HCT116 (cell line): ENCODE results near the gene HAP1. TPM values are rescaled to one million over a fixed set of nuclear protein-coding genes. Genes with fewer than 3 reads are reported as not detected.

Source experiments
- ATAC-seq: fragments of 200-7000 bp; cut with Tn5 transposase; 2 replicates; pipeline ENCODE4 v1.9.1; 2020; ENCODE audit warnings: mild to moderate bottlenecking, moderate library complexity
- BruUV-seq: library from RNA; stranded (reverse); fragments of 400-500 nt; replicated peaks from 2 replicates; lab custom pipeline; 2021; lab: Mats Ljungman, UMichigan
- CTCF ChIA-PET: fragments of 300-600 bp; sonication (Branson Sonifier 250); formaldehyde crosslinking; loops from one replicate; lab custom pipeline; 2021; ENCODE audit warnings: antibody characterized with exemption; lab: Charles Lee
- POLR2A ChIA-PET: fragments of 300-600, 350-600 bp; sonication (Branson Sonifier 250); formaldehyde crosslinking; loops from one replicate; lab custom pipeline; 2021; ENCODE audit warnings: antibody characterized with exemption; lab: Charles Lee
- RAD21 ChIA-PET, 2 experiments: fragments of 300-600 bp; sonication (Branson Sonifier 250); formaldehyde crosslinking; loops; one replicate each; lab custom pipeline; 2023; ENCODE audit warnings: low total read pairs in 2 of 2; ENCODE audit not compliant: uncharacterized antibody in 2 of 2, unreplicated experiment in 2 of 2, low non-redundant PET in 1 of 2; lab: Charles Lee
- DNase-seq: peaks from one replicate; pipeline ENCODE4 v3.0.0-alpha.2; 2010; ENCODE audit warnings: low read depth, low spot score
- H2AFZ ChIP-seq: fragments of 200-600 bp; shearing (Covaris generic), sonication (generic); 2 replicates; pipeline ENCODE4 v1.6.1; 2017; ENCODE audit warnings: low read depth, mixed run types, mixed read lengths, antibody characterized with exemption, low read length; ENCODE audit not compliant: poor library complexity, severe bottlenecking
- H3K27ac ChIP-seq: 2 replicates; pipeline ENCODE4 v1.5.1; 2012; ENCODE audit warnings: low read depth, low read length
- H3K27me3 ChIP-seq: fragments of 200-600 bp; sonication (generic); 2 replicates; pipeline ENCODE4 v1.6.1; 2016; ENCODE audit warnings: mixed run types, low read length, mixed read lengths; ENCODE audit not compliant: insufficient read depth
- H3K36me3 ChIP-seq, 2 experiments: fragments of 200-500 bp in 1 of 2; fragments of 200-600 bp in 1 of 2; sonication (Bioruptor generic) in 1 of 2; sonication (generic) in 1 of 2; 2 replicates each; pipeline versions ENCODE4 v1.5.1 to v1.6.1; 2014 to 2016; ENCODE audit warnings: low read length in 2 of 2, inconsistent platforms in 1 of 2, mixed read lengths in 1 of 2, mixed run types in 1 of 2; ENCODE audit not compliant: insufficient read depth in 2 of 2, control insufficient read depth in 1 of 2
- H3K4me1 ChIP-seq, 2 experiments: fragments of 200-600 bp in 1 of 2; sonication (generic) in 1 of 2; 2 replicates each; pipeline versions ENCODE4 v1.5.1 to v1.6.1; 2012 to 2017; ENCODE audit warnings: low read length in 2 of 2, inconsistent platforms in 1 of 2, mild to moderate bottlenecking in 1 of 2, mixed read lengths in 1 of 2, mixed run types in 1 of 2, moderate library complexity in 1 of 2; ENCODE audit not compliant: insufficient read depth in 2 of 2, control insufficient read depth in 1 of 2
- H3K4me2 ChIP-seq: fragments of 200-600 bp; sonication (generic); 2 replicates; pipeline ENCODE4 v1.6.1; 2017; ENCODE audit warnings: mixed run types, low read length, mixed read lengths
- H3K4me3 ChIP-seq, 2 experiments: fragments of 200-600 bp in 1 of 2; sonication (generic) in 1 of 2; replicated peaks in 1 of 2; 2 replicates each; pipeline ENCODE4 v1.5.1; 2011 to 2016; ENCODE audit warnings: low read length in 2 of 2, control low read depth in 1 of 2, low read depth in 1 of 2, mild to moderate bottlenecking in 1 of 2, mixed read lengths in 1 of 2, mixed run types in 1 of 2
- H3K79me2 ChIP-seq: fragments of 200-600 bp; sonication (generic); 2 replicates; pipeline ENCODE4 v1.6.1; 2017; ENCODE audit warnings: mild to moderate bottlenecking, mixed run types, low read length, moderate library complexity, mixed read lengths; ENCODE audit not compliant: insufficient read depth
- H3K9ac ChIP-seq: fragments of 200-600 bp; sonication (generic); 2 replicates; pipeline ENCODE4 v1.6.1; 2016; ENCODE audit warnings: low read length, mixed read lengths
- H3K9me2 ChIP-seq: fragments of 200-600 bp; sonication (generic), shearing (Covaris generic); 2 replicates; pipeline ENCODE4 v1.6.1; 2017; ENCODE audit warnings: mixed run types, mild to moderate bottlenecking, moderate library complexity; ENCODE audit not compliant: insufficient read depth
- H3K9me3 ChIP-seq, 2 experiments: fragments of 200-500 bp in 1 of 2; fragments of 200-600 bp in 1 of 2; sonication (Bioruptor generic) in 1 of 2; sonication (generic) in 1 of 2; 2 replicates each; pipeline ENCODE4 v1.6.1; 2014 to 2017; ENCODE audit warnings: low read length in 2 of 2, mixed read lengths in 2 of 2, inconsistent platforms in 1 of 2, low read depth in 1 of 2, mild to moderate bottlenecking in 1 of 2, mixed run types in 1 of 2, moderate library complexity in 1 of 2; ENCODE audit not compliant: control insufficient read depth in 1 of 2, insufficient read depth in 1 of 2
- H4K20me1 ChIP-seq: fragments of 200-600 bp; sonication (generic), shearing (Covaris generic); 2 replicates; pipeline ENCODE4 v1.6.1; 2017; ENCODE audit warnings: mixed run types, mild to moderate bottlenecking, moderate library complexity; ENCODE audit not compliant: insufficient read depth
- ATF3 ChIP-seq: IDR thresholded peaks from 2 replicates; pipeline ENCODE4 v1.6.1; 2012
- CBX3 ChIP-seq: IDR thresholded peaks from 2 replicates; pipeline ENCODE4 v1.6.1; 2012; ENCODE audit warnings: low read depth
- CEBPB ChIP-seq: IDR thresholded peaks from 2 replicates; pipeline ENCODE4 v1.6.1; 2012; ENCODE audit warnings: low read depth
- EGR1 ChIP-seq: IDR thresholded peaks from 2 replicates; pipeline ENCODE4 v1.6.1; 2012; ENCODE audit warnings: low read depth
- ELF1 ChIP-seq: IDR thresholded peaks from 2 replicates; pipeline ENCODE4 v1.6.1; 2012; ENCODE audit warnings: low read depth, borderline replicate concordance
- EZH2 ChIP-seq: fragments of 200-600 bp; sonication (generic); IDR thresholded peaks from 2 replicates; pipeline ENCODE4 v1.6.1; 2017; ENCODE audit warnings: antibody characterized with exemption, mixed run types
- EZH2phosphoT487 ChIP-seq: fragments of 200-600 bp; IDR thresholded peaks from 2 replicates; pipeline ENCODE4 v1.6.1; 2018; ENCODE audit warnings: antibody characterized with exemption, borderline replicate concordance
- FOSL1 ChIP-seq: IDR thresholded peaks from 2 replicates; pipeline ENCODE4 v1.6.1; 2012; ENCODE audit warnings: low read depth
- JUND ChIP-seq: IDR thresholded peaks from 2 replicates; pipeline ENCODE4 v1.6.1; 2012
- MAX ChIP-seq: IDR thresholded peaks from 2 replicates; pipeline ENCODE4 v1.6.1; 2012
- POLR2A ChIP-seq: IDR thresholded peaks from 2 replicates; pipeline ENCODE4 v1.7.0; 2011; ENCODE audit warnings: borderline replicate concordance; ENCODE audit not compliant: insufficient read depth, insufficient read length; ENCODE audit errors: extremely low read depth
- POLR2AphosphoS5 ChIP-seq: IDR thresholded peaks from 2 replicates; pipeline ENCODE4 v1.6.1; 2011; ENCODE audit warnings: mild to moderate bottlenecking, low read depth, low read length, moderate library complexity
- RAD21 ChIP-seq: IDR thresholded peaks from 2 replicates; pipeline ENCODE4 v1.6.1; 2012; ENCODE audit warnings: low read depth, mild to moderate bottlenecking
- REST ChIP-seq: IDR thresholded peaks from 2 replicates; pipeline ENCODE4 v1.6.1; 2012; ENCODE audit warnings: low read depth
- SIN3A ChIP-seq: IDR thresholded peaks from 2 replicates; pipeline ENCODE4 v1.6.1; 2012; ENCODE audit warnings: low read depth
- SP1 ChIP-seq: IDR thresholded peaks from 2 replicates; pipeline ENCODE4 v1.6.1; 2012; ENCODE audit warnings: low read depth
- SRF ChIP-seq: IDR thresholded peaks from 2 replicates; pipeline ENCODE4 v1.6.1; 2012; ENCODE audit warnings: low read depth
- TCF7L2 ChIP-seq: IDR thresholded peaks from 2 replicates; pipeline ENCODE4 v1.7.0; 2011; ENCODE audit warnings: borderline replicate concordance, inconsistent platforms; ENCODE audit not compliant: insufficient read depth, insufficient read length; ENCODE audit errors: extremely low read depth
- YY1 ChIP-seq: IDR thresholded peaks from 2 replicates; pipeline ENCODE4 v1.6.1; 2011; ENCODE audit warnings: low read length, low read depth, moderate library complexity, mild to moderate bottlenecking; ENCODE audit not compliant: insufficient replicate concordance; ENCODE audit errors: extremely low read depth
- ZBTB33 ChIP-seq: IDR thresholded peaks from 2 replicates; pipeline ENCODE4 v1.6.1; 2011; ENCODE audit warnings: mild to moderate bottlenecking, low read length, moderate library complexity; ENCODE audit not compliant: insufficient replicate concordance; ENCODE audit errors: extremely low read depth
- ZFX ChIP-seq: fragments of 450-650 bp; IDR thresholded peaks from 2 replicates; pipeline ENCODE4 v1.6.1; 2017
- ZNF274 ChIP-seq: fragments of 200-500 bp; sonication (Bioruptor generic); IDR thresholded peaks from 2 replicates; pipeline ENCODE4 v1.6.1; 2014; ENCODE audit warnings: mild to moderate bottlenecking, low read depth, low read length, inconsistent platforms
- intact Hi-C: fragments of 100-400 bp; cut with micrococcal nuclease; formaldehyde crosslinking; loops from 2 replicates; pipeline ENCODE4 v1.10.0; 2022
- total RNA-seq: library from RNA; stranded (reverse); gene quantifications from one replicate; pipeline ENCODE4 v1.2.1, GENCODE V29; 2021; ENCODE audit not compliant: unreplicated experiment

Gene HAP1
- total RNA-seq, 1 experiment from 2014 or later: 3.4 TPM

- H3K27ac ChIP-seq: peak overlapping the region; percentile 67
- H3K9me3 ChIP-seq: peaks cover 0 to 5% of the 10 kb centered on the region in 2 experiments; a peak in 1 of 4 replicates
- peak overlapping the region; percentile 57 for H3K4me2 ChIP-seq
- H4K20me1 ChIP-seq: no peaks in the 10 kb centered on the region
- POLR2A ChIA-PET: interaction anchor here (1.2 to 5.7 kb wide), 7 partner anchors 8 to 151 kb away, joined by 4 to 112 read pairs (median 6); partner anchors contain the start of genes EIF1 and KRT19
- peak overlapping the region in 1 of 2 experiments; percentile 21; a peak in 3 of 4 replicates for H3K4me3 ChIP-seq
- H3K36me3 ChIP-seq: no peaks in the 10 kb centered on the region
- DNase-seq (no peak), ATAC-seq (peak; percentile 78)
- H3K9ac ChIP-seq: peak overlapping the region; percentile 40
- H3K9me2 ChIP-seq: no peaks in the 10 kb centered on the region
- H3K27me3 ChIP-seq: no peaks in the 10 kb centered on the region
- intact Hi-C loops: no loop called here
- no peaks in the 10 kb centered on the region for H3K79me2 ChIP-seq
- no TSS peak for BruUV-seq
- peaks cover 8 to 18% of the 10 kb centered on the region in 2 experiments for H3K4me1 ChIP-seq
- no peak overlapping the region for H2AFZ ChIP-seq
- RAD21 ChIA-PET: interaction anchor here in 1 of 2 experiments (0.6 kb wide), 1 partner anchor 16 kb away, joined by 6 read pairs; no protein-coding TSS in a partner anchor
- CTCF ChIA-PET: interaction anchor here (1.0 to 4.6 kb wide), 5 partner anchors 10 to 108 kb away, joined by 3 to 18 read pairs (median 4); partner anchors contain the start of genes EIF1 and JUP
- TF ChIP-seq CBX3 (peak; percentile 56; the same call in 1 of the 2 replicates), SRF (no peak), EZH2 (no peak), JUND (peak; percentile 60), SP1 (peak; percentile 70), MAX (no peak), ZNF274 (no peak), EZH2phosphoT487 (no peak), CEBPB (peak; percentile 29; the same call in 1 of the 2 replicates), ZFX (no peak), TCF7L2 (no peak), POLR2A (peak; percentile 89), EGR1 (no peak), ZBTB33 (peak; percentile 76), SIN3A (peak; percentile 82), YY1 (no peak), FOSL1 (0 out of 2 replicates have a peak, but pooled peaks have one; percentile 19), ELF1 (no peak; the same call in 1 of the 2 replicates), POLR2AphosphoS5 (peak; percentile 91), REST (no peak), ATF3 (no peak), RAD21 (0 out of 2 replicates have a peak, but pooled peaks have one; percentile 15)
Measured at GRCh38 chr17:41678411-41678906, 56.0 kb downstream of the HAP1 start.
